GM19395 (cell line): ENCODE data around the gene CNTN4.

Experiments
- ATAC-seq: cut with Tn5 transposase; IDR thresholded peaks from one replicate; pipeline ENCODE4 v1.9.1; 2021; ENCODE audit warnings: mild to moderate bottlenecking, moderate library complexity; ENCODE audit not compliant: unreplicated experiment

The CNTN4 gene

DNA sequence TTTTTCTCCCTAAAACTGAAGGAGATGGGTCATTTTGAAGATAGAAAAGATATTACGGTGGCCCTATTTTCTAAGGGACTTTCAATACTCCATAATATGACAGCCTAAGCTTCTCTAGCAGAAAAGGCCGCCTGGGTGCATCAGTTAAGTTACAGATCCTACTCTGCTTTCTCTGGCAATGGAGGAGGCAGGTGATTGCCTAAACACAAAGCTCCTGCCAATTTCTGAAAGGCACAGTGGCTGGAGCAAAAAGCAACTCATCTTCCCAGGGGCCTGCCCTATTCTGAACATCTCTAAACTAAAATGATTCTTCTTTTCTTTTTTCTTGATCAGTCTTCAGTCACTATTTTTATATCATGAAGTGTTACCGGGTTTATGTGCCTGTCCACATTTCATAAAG, 276.7 kb downstream of the CNTN4 start:
- no peak for ATAC-seq

DNA sequence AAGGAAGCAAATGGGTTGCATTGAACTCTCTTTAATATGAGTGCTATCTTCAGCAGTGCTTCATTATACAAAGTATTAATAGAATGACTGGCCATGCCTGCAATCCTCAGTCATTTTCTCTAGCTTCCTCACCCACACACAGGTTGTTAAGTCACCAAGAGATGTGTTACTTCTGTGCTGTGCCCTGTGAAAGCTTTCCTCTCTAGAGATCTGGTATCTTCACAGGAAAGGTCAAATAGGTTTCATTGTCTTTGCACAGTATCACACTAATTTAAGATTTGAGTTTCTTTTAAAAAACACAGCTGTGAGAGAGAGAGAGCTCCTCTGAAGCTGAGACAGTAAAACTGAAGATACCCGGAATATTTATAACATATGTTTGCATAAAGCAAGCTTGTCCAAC, 278.6 kb downstream of the CNTN4 start:
- no peak for ATAC-seq

DNA sequence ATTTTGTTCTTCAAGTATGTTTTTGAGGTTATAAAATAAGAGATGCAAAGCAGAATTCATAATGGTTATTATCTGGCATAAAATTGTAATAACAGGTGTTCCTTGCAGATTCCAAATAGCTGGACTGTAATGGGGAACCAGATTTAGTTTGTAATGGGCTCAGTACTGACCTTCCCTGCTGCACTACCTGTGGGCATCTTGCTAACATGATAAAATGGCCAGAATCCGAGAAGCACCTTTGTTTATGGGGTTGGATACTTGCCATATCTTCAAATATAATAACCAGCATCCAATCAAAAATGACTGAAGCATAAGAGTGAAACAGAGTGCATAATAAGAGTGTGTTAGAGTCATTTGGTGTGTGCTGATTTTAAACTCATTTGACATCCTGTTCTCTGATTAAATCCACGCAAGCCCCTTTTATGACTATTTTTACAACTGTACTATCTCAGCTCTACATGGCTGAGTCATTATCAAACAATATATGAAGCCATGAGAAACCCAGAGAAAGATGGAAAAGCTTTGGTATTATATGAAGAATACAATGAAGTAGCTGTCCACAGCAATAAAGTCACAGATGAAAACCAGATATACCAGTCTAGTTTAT, 292.4 kb downstream of the CNTN4 start:
- no peak for ATAC-seq

DNA sequence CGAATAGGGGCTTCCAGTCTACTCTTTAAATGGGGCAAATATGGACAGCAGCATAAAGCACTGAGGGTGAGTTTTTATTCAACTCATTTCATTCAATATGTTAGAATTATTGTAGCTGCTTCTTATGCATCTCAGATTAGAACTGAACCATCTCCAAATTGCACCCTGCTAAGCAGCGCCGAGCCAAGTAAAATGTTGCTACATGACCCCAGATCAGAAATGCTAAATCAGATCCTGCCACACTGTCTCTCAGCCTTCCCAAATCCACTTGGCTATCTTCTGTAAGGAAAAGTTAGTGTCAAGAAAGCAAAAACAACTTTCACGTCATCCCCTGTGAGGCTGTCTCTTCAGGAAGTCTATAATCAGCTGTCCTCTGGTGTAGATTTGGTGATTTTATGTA, 293.2 kb downstream of the CNTN4 start:
- ATAC-seq = no peak

DNA sequence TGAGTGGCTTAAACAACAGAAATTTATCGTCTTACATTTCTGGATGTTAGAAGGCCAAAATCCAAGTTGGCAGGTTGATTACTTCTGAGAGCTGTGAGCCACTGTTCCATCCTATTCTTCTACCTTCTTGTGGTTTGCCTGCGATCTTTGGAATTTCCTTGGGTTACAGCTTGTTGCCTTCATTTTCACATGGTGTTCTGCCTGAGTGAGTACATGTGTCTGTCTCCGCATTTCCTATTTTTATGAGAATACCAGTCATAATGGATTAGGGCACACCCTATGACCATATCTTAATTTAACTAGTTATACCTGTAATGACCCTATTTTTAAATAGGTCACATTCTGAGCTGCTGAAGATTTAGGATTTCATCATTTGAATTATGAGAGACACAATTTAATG, 294.3 kb downstream of the CNTN4 start:
- ATAC-seq = no peak

DNA sequence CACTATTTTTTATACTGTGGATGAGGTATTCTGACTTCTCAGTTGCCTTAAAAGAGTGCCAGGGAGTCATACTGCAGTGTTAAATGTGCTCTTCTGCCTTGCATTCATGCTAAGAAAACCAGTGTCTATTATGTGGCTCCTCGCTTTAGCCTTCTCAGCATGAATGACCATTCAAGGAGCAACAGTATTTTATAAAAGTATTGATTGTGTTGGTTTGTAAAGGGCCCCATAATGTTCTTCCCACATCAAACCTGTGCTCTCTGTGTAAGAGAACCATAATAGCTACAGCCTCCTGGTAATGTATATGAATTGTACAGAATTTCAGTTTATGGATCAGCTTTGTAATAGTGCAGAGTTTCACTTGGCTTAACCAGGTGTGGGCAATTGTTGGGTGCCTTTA, 316.4 kb downstream of the CNTN4 start:
- ATAC-seq = no peak

DNA sequence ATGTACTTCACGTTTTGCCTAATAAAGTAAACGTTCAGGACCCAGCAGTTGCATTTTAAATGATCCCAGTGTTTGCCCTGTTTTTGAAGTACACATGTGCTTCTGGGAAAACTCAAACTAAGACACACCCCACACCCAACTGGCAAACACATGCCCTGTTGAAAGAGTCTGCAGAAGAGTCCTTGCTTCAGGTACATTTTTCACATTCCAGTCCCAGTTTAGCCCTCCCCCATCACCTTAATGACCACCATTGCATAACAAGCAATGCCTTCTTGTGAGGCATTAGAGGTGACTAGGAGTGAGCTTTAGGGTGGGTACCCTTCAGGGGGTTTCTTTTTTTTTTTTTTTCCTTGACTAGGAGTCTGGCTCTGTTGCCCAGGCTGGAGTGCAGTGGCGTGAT, 322.3 kb downstream of the CNTN4 start:
- no peak for ATAC-seq

DNA sequence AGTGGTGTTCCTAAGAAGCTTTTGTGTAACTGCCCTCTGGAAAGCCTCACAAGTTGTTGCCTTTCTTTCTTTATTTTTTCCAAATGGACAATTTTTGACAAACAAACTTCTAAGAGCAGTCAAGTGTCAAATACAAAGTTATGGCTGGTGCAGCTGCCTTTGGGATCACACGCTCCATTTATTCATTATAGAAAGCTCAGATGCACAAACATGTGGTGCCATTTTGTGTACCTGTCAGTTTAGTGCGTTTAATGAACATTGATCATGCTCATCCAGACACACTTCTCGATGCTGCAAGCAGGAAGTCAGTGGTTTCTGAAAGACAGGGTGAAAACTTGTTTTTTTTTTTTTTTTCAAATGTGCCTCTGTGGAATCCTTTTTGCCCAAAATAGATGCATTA, 324.5 kb downstream of the CNTN4 start:
- no peak for ATAC-seq

DNA sequence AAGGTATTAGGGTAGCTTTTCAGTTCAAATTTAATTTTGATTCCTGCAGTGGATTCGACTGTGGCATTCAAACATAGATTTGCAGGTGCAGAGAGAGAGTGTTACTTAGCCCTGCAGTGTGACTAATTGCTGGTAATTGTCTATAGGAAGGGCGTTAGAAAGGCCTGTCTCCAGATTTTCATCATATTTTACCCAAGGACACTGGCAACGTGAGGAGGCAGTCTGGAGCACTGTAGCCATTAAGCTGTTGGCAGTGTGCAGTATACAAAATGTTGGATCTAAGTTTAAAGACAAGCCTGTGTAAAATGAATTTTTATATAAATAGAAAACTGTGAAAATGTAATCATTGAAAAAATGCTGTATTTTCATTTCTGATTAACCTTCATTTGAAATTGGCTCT, 342.9 kb downstream of the CNTN4 start:
- no peak for ATAC-seq

DNA sequence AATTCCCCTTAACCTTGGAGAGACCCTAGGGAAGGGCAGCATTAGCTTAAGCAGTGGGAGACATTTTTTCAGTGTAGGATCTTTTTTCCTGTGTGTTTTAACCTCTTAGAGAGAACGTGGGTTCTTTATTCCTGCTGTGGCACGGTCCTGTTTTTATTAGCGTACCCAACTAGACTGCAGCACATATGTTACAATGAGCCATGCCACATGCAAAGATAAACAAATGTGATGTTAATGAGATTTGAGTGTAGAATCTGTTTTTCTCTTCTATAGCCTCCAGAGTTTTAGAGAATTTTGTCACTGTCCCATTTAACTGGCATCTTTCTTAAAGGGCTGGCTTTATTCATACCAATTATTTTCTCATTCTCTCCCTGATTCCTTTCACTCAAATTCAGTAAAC, 347.5 kb downstream of the CNTN4 start:
- ATAC-seq = no peak

DNA sequence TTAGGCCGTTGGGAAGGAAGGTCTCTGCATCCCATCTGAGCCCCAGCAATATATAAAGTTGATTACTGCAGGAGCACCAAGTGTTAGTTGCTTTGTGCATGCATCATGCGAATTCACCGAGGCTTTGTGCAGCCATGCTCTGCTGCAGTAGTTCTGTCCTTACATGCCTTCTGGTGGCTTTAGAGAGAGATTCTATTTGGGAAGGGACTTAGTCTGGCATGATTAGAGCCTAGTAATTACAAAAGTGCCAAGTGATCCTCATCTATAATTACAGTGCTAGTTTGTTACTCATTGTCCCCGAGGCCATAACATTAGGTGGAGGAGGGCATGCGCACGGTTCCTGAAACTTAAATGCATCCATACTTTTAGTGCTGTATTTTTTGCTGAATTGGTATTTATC, 353.6 kb downstream of the CNTN4 start:
- no peak for ATAC-seq

DNA sequence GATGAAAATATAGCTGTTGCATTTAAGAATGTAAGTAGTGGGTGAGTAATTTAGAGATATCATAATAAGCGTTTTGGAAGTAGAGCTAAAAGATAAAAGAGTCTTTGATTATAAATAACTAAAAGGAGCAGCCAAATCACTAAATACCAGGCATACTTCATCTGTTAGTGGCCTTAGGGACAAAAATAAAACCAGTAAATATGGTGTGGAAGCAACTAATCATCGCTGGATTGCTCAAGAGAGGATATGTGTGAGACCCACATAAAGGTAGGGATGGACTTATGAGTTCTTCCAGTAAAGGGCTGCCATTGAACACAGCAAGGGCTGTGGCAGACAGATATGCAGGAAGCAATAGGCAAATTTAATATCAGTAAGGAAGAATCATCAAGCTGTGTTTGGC, 356.2 kb downstream of the CNTN4 start:
- no peak for ATAC-seq

DNA sequence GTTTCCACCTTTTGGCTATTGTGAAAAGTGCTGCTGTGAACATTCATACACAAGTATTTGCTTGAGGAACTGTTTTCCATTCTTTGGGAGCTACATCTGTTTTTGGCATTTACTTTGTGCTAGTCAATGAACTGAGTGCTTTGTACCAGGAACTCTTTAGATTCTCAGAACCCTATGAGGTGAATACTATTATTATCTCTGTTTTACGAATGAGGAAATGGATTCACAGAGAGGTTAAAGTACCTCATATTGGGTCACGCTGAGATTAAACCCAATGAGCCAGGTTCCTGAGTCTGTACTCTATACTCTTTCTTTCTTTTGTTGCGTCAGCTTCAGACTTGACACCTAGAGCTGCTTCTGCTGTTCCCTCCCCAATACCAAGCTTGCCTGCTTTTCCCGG, 358.1 kb downstream of the CNTN4 start:
- ATAC-seq = no peak

DNA sequence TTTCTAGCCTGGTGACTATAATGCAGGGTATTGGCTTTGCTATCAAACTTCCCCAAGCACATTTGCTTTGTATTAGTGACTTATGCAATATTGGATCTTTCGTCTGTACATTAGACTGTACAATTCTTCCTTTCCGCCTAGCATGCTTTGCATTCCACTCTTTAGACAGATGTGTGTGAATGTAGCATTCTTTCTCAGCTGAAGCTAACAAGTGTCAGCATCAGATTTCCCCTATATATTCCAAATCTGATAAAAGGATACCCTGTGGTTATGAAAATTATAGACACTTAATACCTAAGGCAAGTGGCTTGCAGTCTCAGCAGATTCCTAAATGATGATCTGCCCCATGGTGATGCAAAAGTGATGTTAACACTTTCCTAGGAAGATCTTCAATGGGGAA, 360.1 kb downstream of the CNTN4 start:
- ATAC-seq = no peak

DNA sequence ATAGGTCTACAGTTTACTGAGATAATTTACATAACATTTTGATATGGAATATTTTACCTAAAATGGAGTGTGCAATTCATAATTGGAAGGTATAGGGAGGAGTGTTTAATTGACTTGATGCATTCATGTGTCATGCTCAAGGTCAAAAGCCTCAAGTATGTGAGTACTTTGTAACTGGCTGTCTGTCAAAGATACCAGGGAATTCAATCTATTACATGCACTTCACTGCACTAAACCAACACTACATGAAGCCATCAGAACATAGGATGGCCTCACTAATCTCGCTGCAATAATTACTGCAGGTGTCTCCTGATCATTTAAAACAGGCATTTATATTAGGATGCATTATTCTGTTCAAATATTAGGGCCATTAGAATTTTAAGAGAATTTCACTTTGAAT, 367.2 kb downstream of the CNTN4 start:
- no peak for ATAC-seq

DNA sequence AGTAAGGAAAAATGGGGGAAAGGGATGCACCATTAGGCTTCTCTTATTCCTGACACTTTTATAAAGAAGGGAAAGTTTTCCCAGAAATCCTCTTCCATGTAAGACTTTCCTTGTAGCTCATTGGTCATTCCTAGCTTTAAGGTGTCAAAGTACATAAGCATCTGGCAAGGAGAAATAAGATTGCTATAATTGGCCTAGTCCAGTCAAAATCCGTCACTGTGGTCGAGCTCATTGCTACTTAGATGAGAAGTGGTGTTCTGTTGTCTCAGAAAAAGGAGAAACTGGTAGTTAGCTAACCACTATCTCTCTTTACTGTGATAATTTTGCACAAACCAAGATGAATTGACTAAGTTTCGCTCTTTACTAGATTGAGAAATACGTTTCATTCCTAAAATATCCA, 370.1 kb downstream of the CNTN4 start:
- ATAC-seq = no peak

DNA sequence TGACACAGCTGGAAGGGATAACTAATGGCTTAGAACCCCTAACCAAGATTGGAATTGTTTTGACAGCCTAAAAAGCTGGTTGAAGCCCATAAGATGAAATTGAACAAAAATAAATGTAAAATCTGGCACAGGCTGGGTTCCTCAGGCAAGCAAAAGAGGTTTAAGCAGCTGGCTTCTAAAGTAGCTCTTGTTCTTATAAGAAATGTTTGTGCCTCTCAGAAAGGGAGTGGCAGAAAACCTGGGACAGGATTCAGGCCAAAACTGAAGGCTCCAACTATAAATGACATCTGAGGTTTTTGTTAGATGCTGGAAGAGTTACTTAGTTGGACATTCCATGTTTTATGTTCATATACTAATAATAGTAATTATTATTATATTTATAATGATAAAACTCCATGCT, 378.3 kb downstream of the CNTN4 start:
- no peak for ATAC-seq

DNA sequence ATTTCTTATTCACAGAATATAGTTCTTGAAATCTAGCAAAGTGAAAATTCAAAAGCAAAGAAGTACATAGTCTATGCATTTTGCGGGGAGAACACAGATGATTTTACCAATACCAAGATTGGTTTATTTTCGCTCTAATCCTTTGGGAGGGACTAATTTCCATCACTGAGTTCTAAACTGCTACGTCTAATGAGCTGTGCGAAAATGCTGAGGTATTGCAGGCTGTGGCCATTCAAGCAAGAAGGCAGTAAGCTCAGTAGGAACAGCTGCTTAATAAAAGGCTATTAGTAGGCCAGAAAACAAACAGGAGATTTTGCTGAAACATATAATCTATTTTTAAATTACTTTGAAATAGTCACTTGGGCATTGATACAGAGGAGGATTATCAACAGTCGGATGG, 379.0 kb downstream of the CNTN4 start:
- no peak for ATAC-seq

DNA sequence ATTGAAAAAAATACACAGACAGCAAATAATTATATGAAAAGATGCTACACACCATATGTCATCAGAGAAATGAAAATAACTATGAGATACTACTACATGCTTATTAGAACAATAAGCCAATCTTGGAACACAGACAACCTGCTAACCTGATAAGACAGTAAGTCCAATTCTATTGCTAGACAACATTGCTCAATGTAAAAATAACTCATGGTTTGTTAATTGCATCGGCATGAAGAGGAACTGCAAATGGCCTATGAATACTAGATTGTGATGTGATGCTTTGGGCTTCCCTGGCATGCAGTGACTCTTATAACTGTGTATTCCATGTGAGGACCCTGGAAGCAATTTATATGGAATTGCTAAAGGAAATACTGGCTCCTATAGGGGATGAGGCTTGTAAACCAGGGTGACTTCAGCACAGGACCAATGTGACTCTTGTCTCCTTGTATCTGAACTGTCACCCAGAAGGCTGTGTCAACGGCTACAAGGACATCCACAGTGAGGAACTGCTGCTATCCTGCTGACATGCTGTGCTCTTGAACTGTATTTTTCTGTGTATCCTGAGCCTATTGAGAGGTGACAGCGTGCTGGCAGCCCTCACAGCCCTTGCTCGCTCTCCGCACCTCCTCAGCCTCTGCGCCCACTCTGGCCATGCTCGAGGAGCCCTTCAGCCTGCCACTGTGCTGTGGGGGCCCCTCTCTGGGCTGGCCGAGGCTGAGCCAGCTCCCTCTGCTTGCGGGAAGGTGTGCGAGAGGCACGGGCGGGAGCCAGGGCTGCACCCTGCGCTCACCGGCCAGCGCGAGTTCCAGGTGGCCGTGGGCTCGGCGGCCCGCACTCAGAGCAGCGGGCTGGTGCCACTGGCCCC, 385.7 kb downstream of the CNTN4 start:
- no peak for ATAC-seq

DNA sequence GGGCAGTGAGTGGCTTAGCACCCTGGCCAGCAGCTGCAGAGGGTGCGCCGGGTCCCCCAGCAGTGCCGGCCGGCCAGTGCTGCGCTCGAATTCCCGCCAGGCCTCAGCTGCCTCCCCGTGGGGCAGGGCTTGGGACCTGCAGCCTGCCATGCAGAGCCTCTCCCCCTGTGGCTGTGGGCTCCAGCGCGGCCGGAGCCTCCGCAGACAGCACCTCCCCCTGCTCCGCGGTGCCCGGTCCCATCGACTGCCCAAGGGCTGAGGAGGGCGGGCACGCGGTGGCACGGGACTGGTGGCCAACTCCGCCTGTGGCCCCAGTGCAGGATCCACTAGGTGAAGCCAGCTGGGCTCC, 386.3 kb downstream of the CNTN4 start:
- no peak for ATAC-seq

DNA sequence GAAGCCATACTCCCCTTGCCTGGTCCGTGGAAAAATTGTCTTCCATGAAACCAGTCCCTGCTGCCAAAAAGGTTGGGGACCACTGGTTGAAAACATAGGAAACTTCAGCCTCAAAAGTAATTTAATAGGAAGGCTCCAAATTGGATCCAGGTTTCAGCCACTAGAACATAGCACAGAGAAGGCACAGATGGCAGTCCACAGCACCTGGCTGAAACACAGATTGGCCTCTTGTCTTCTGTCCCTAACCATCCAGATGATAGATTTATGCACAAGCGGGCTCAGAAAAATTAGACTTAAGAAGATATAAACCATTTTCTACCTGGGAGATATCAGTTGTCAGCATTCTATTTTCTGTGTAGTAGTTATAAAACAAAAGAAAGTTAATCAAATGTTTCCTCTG, 397.1 kb downstream of the CNTN4 start:
- no peak for ATAC-seq

DNA sequence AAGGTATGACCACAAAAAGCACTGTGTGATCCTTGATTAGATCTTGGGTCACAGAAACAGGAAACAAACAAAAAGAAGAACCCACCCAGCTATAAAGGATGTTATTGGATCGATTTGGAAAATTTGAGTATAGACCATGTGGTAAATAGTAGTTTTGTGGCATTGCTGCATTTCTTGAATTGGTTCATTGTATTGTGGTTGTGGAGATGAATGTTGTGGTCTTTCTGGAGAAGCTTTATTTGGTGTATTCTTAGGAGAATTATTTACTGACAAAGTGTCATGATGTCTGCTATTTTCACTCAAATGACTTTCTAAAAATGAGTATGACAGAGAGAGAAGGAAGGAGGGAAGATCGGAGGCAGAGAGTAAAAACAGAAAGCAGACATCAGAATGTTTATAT, 406.2 kb downstream of the CNTN4 start:
- no peak for ATAC-seq

DNA sequence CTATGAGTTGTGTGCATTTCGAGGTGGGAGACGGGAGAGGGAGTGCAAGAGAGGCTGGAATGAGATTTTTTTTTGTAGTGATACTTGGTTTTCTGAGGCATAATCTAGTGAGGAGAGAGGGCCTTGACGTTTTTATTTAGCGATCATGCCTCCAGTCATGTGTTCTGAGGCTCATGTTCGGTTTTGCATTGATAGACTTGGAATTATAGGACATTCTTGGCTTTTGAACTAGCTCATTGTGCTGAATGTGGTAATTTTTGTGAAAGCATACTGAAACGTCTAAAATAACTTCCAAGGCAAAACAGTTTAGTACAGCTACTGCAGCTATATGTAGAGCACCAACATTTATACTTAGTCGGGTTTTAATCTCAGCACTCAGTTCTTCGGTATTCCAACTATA, 408.1 kb downstream of the CNTN4 start:
- ATAC-seq = no peak
